Stimulated activated CD8-positive, alpha-beta memory T cell treated with anti-CD3 and anti-CD28 coated beads, Interleukin-7, amount 100 ng/mL, for 48 hours (primary cell): ENCODE measurements around the gene NT5DC2.

Experiments used
- DNase-seq, 2 donors: peaks; one replicate each; pipeline ENCODE4 v3.0.0-alpha.2; 2020; ENCODE audit warnings: low read depth in 1 of 2; ENCODE audit errors: extremely low read depth in 1 of 2

Gene NT5DC2

DNA sequence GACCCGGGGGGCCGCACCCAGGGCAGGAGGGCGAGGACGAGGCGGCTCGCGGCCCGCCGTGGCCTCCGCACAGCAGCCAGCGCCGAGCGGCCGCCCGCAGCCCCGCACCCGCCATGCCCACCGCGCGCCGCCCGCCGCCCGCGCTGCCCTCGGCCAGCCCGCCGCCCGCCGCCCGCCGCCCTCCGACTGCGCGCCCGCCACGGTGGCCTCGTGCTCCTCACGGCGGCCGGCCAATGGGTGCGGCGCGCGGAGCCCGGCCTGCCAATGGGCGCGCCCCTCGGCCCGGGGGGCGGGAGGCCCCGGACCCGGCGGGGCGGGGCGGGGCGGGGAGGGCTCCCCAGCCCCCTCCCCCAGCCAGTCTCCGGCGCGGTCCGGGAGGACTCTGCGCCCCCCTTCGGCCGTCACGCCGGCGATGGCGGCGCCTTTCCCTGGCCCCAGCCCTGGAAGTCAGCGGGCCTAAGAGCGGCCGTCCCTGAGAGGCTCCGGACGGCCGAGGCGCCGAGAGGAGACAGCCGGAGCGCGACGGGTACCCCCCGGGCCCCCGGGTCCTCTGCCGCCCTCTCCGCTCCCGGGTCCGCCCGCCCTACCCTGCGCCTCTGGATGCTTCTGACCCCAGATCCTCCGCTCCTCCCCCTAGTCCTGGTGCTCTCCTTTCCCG, at the start of gene NT5DC2:
Gene NT5DC2 (minus strand): TSS at position 235 of the 658 bp plus-strand sequence. CDS start 120 bp downstream, at position 115.
- peak; percentile 35 to 48 for DNase-seq

DNA sequence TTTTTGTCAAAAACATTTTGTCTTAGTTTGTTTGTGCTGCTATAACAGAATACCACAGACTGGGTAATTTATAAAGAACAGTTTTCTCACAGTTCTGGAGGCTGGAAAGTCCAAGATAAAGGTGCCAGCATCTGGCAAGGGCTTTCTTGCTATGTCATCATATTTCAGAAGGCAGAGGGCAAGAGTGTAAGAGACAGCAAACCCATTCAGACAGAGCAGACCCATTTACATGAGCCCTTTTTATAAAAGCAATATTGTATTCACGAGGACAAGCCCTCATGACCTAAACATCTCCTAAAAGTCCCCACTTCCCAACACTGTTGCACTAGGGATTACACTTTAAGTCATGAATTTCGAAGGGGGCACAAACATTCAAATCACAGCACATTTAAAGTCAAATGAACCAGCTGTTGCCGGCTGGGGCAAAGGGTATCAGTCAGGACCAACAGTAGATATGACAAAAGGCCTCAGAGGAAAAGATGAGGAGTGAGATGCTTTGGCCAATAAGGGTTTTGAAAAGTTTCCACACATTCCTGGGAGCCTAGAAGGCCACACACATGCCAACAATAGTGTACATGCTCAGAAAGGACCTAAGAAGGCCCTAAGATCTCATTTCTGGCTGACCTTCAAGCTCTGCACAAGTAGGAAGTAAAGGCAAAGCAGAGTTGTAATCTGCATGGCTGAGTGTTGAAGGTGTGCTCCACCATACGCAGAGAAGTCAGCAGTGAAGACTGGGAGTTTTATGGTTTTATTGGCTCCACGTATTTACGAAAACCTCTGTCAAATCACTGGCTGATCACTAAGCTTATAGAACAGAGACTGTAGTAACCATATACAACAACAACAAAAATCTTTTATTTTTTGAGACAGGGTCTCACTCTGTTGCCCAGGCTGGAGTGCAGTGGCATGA, 40.7 kb upstream of the NT5DC2 start:
- no peak for DNase-seq

DNA sequence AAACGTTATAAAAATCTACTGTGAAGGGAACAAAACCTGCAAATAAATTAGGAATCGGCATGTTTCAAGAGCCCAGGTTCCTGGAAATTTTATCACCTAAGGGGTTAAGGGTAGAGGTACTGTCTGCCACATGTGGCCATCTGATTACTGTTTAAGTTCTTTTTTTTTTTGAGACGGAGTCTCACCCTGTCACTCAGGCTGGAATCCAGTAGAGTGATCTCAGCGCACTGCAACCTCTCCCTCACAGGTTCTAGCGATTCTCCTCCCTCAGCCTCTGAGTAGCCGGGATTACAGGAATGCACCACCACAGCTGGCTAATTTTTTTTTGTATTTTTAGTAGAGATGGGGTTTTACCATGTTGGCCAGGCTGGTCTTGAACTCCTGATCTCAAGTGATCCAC, 38.6 kb upstream of the NT5DC2 start:
- no peak for DNase-seq

DNA sequence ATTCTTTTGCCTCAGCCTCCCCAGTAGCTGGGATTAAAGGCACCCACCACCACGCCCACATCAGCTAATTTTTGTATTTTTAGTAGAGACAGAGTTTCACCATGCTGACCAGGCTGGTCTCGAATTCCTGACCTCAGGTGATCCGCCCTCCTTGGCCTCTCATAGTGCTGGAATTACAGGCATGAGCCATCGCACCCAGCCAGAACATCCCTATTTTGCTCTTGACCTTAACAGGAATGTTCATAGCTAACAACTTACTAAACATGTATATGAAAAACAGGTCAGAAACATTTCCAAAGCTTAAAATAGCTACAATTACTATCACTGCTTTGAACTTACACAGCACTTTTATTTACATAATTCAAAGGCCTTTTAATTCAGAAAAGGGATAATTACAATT, 36.4 kb upstream of the NT5DC2 start:
- no peak for DNase-seq

DNA sequence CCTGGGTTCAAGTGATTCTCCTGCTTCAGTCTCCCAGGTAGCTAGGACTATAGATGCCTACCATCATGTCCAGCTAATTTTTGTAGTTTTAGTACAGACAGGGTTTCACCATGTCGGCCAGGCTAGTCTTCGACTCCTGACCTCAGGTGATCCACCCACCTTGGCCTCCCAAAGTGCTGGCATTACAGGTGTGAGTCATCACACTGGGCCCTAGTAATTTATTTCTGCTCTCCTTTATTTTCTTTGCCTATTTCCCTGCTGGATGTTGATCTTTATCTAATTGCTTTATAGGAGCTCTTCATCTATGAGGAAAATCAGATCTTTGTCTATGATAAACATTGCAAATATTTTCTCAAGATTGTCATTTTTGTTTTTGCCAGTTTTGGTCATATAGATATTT, 34.4 kb upstream of the NT5DC2 start:
- DNase-seq, result no peak

DNA sequence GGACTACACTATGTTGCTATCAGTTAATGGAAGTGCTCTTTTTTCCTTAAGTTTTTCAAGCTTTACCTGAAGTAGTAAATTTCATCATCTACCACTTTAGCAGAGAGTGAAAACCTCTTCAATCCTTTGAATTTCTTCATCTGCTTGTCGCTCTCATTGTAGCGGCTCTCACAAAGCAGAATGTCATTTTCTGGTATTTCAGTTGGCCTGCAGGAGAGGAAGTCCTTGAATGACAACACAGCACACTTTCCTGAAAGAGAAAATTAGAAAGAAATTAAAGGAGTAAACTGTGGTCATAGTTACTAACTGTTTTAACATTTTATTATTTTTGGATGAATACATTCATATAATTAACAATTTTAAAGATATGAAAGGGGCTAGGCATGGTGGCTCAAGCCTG, 30.3 kb upstream of the NT5DC2 start:
- DNase-seq, result no peak

DNA sequence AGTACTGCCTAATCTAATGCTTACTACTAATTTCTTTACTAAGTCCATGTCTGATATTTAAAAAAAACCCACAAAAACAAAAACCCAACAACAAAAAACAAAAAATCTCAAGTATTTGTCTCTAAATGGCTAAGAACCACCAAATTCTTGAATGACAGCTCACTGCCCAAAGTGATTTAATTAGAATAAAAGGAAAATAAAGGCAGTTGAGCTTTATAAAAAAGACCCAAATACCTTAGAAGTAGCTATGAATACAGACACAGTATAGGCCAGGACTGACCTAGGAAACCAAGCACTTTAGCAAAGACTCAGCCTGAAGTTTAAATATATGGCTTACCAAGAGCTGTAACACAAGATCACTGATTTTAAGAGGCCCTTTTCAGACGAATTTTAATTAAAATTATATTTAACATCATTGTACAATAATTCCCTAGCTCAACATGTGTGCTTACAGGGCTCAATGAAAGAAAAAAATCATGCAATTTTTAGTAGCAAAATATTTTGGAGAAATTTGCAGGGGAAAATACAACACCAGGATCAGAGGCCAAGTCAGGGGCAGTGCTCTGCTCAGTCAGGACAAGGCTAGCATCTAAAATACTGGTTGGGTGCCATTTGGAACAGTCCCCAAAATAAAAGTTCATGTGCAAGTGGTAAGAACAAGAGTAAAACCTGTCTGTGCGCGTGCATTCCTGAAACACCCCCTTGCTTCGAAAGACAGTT, 27.5 kb upstream of the NT5DC2 start:
- DNase-seq, result no peak

DNA sequence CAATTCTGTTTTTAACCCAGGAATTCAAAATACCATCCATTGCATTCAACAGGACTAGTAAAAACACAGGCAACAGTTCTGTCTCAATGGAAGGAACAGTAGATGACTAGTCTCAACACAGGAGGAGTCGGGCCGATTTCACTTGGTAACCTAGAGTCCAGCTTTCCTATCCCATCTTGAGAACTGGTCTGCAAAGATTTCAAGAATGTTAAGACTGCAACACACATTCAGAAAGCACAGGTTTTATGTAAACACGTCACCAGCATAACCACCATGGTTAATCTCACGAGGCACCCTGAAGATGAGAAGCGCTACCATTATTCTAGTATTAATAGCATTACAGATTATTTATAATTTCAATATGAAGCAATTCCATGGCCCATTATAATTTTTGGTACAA, 24.8 kb upstream of the NT5DC2 start:
- no peak for DNase-seq

DNA sequence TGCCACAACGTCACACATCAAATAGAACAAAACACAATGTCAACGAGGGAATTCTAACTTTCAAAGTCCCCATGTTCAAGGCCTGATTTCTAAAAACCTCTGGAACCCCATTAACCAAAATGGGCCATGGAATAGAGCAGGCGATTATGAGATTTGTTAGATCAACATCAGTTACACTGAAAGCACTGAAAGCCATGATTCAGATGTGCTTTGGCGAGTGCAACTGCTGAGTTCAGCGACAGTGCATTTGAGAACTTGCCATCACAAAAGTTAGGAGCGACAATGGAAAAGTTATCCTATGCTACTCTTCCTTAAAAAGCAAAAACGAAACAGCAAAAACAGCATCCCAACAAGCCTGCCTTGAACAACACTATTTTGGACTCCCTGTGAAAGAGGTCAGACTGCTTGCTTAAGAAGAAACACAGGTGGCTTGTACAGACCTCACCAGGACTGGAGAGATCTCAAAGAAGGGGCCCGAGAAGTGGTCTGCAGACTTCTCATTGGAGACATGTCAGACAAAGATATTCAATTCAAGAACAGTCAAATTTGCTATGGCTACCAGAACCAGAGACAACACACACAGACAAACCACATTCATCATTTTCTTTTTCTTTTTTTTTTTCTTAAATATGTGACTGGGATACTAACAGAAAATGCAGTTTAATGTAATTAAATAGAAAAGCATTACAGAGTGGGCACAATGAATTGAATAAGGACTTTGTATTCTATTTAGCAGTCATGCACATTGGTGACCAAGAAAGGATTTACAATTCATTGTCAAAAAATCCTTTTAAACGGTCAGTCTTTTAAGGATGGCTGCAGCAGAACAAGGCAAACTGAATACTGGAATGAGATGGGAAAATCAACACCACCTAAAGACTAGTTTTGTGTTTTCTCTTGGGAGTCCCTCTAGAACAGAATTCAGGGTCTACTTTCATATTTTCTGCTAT, 23.6 kb upstream of the NT5DC2 start:
- no peak for DNase-seq

DNA sequence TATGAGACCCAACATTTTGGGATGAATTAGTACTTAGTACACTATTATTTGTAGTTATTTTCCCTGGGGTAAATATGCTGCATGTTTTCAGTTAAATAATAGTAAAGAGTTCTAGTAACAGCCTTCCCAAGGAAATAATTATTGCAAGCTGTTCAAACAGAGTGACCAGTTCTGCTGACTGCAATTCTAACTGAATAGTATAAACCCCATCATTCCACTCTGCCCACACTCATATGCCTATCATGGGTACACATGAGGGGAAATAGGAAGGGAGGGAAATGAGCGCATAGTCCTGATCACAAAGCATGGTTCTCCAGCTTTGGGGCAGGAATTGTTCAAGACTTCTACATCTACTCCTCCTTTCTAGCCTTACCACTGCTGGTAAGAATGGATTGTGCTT, 21.4 kb upstream of the NT5DC2 start:
- DNase-seq, result no peak

DNA sequence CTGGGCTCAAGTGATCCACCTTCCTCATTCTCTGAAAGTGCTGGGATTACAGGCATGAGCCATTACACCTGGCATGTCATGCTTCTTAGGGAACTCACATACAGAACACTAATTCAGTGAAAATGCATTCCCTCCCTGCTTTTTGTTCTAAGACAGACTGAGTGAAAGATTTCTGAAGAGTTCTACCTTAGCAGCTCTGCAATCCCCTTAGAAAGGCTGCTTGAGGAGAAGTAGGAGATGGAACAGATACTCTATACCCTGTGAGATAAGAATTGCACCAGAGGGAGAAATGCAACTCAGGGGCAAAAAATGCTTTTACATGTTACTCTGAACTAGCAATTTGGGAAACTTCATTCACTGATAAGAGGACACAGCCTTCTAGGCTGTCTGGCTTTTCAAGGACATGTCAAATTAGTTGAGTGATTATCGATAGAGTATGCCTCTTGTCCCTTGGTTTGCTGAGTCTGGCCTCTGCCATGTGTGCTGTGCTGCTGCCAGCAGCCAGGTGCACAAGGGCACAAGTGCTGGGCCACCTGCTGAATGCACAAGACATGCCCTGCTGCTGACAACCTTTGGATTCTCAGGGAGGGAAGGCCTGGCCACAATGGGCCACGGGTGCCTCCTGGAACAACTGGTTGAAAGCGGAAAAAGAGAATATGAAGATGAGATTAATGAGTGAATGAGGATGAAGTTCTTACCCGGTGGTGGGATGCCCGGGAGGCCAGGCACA, 20.5 kb upstream of the NT5DC2 start:
- no peak for DNase-seq

DNA sequence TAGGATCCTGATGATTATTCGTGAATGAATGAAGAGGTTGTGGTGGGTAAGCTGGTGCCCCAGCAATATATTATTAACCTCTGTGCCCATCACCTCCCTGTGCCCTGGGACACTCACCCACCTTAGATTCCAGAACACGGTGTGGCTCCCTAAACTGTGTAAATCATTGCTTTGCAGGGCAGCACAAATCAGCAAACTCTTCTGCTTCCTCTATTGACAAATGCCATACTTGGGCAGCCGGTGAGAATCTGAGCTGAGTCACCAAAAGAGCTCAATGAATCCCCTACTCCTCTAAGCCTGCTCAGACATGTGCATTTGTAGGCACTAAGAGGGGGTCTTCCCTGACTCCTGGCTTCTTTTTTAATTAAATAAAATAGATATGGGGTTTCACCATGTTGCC, 18.4 kb upstream of the NT5DC2 start:
- DNase-seq, result no peak

DNA sequence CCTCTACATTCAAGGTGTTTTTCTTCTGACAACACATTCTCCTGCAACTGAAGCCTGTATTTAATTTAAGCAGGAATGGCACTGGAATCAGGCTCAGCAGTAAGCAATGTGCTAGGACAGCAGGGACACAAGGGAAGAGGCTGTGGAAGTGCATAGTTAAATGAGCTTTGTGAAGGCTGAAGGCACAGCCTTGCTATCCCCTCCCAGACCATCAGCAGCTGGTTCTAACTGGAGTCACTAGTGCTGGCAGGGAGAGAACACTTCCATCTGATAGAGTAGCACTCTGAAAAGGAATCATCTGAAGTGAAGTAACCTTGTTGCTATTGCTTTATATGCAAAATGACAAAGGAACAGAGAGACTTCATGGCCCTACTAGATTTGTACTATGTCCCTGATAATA, 17.5 kb upstream of the NT5DC2 start:
- no peak for DNase-seq

DNA sequence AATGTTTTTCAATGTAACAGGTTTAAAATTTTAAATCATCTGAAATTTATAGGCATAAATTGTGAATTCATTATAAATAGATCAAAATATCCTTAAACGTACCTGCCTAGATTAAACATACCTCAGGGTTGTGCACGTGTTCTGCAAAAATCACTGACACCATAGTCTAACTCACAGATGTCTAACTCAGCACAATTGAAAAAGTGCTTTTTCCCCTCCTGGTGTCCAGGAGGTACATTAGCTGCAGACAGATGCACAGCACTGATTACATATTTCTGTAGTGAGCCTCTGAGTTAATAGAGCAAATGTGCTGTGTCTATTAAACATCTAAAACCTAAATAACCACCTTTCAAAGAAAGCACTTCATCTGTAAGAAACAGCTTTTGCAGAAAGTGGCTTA, 13.5 kb upstream of the NT5DC2 start:
- no peak for DNase-seq

DNA sequence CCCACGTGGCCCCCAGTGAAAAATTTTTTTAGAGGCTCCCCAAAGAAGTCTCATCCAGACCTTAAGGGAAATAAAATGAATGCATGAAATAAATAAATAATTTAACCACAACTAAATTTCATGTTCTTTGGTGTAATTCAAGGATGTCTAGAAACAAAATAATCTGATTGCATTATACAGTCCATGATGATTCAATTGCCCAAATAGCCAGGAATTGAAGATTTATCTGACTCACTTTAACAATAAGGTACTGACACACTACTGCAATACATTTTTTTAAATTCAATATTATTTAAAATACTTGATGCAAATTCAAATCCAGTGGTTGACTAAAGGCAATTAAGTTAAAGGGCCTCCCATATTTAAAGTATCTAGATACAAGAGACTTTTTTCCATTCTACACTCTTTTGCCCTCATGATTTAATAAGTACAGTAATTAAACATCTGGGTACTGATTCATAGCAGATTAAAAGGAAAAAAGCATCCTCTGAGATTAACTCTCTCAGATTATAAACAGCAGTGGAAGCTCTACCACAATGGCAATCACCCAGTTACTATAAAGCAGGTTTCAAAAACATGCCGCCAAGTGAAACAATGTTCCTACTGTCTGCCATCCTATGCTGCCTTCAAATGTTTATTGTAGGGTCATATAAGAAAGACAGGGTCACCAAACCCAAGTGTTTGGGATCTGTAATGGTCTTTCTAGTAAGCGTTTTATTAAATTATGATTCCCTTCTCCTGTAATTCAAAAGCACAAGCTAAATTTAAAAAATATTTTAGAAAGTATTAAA, 12.6 kb upstream of the NT5DC2 start:
- no peak for DNase-seq

DNA sequence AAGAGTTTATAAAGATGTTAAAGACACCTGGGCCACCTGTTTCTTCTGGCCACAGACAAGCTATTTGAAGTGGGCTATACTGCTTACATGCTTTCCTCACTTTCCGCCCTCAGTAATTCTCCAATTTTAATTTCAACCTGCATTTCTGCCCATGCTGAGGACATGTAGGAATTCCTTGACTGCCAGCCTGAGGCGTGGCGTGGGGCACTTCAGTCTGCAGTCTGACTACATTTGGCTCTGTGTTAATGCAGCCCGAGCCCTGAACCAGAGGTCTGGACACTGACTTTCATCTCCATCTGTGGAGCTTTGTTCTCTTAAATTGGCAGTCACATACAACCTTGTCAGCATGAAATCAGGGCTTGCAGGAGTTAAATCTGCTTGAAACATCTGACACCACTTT, 11.3 kb upstream of the NT5DC2 start:
- no peak for DNase-seq

DNA sequence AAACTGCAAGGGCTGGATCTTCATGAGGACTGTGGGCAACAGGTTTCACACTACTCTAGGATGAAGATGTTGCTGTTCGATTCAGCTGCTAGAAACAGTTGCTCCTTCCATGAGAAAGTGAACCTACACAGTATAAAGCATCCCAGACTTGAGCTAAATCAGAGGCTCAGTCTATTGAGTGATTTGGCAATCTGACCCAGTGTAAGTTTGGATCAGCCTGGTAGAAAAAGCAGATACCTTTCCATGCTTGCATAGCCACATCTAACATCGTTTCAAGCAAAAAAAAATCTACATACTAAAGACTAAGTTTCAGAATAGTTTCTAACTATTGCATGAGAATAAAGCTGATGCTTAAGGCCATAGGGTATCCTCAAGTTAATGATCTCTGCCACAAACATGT, 7.4 kb upstream of the NT5DC2 start:
- no peak for DNase-seq

DNA sequence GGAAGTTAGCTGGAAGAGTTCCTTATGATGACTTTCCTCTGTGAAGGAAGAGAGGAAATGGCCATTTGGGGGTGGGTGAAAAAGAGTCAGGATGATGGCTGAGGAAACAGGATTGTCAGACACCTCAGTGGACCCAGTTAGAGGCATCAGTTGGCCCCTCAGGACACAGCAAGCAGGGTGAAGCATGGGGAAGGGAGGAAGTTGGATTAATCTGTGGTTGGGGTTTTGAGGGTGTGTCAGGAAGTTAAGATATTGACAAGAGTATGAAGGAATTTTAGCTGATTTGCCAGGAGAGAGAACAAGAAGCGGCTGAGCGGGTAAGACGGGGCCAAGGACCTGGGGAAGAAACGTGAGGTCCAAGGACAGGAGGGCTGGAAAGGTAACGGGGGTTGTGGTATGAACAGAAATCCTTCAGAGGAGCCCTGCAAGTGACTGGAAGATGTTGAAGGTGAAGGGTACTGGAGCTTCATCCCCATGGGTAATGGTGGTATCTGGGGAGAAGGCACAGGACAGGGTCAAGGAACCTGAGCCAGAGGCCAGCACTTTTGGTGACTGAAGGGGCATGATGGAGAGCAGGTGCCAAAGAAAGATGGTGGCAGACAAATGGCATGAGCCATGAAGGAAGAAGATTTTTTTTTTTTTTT, 5.5 kb upstream of the NT5DC2 start:
- no peak for DNase-seq
